HL-60 (cell line): ENCODE data around the gene POLR3A.

Source experiments
- SPI1 ChIP-seq: IDR thresholded peaks from 2 replicates; pipeline ENCODE4 v1.6.1; 2012; ENCODE audit warnings: low read depth, mild to moderate bottlenecking, borderline replicate concordance
- TF ChIP-seq, protein P1 (sequence below): IDR thresholded peaks from one replicate; pipeline ENCODE4 v1.5.1; 2011; ENCODE audit warnings: low read length, control low read depth, inconsistent platforms; ENCODE audit not compliant: insufficient read depth

DNA sequence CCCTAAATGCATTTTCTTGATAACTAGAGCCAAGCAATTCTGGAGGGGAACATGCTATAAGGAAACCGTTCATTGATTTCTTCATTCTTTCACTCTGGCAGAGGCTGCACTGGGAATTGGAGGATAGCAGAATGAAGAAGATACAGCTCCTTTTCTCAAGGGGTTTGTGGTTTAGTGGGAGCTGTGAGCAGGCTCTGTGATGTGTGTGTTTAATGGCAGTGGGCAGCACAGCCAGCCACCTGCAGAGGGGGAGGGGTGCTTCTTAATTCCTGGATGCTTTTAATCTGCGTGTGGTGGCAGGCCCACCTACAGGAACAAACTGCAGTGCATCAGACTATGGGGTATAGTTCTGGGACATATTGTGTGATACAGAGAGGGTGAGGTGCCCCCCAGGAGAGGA lies 36.3 kb upstream of the POLR3A start:
- TF ChIP-seq SPI1: no peak
- TF ChIP-seq, protein P1, sequence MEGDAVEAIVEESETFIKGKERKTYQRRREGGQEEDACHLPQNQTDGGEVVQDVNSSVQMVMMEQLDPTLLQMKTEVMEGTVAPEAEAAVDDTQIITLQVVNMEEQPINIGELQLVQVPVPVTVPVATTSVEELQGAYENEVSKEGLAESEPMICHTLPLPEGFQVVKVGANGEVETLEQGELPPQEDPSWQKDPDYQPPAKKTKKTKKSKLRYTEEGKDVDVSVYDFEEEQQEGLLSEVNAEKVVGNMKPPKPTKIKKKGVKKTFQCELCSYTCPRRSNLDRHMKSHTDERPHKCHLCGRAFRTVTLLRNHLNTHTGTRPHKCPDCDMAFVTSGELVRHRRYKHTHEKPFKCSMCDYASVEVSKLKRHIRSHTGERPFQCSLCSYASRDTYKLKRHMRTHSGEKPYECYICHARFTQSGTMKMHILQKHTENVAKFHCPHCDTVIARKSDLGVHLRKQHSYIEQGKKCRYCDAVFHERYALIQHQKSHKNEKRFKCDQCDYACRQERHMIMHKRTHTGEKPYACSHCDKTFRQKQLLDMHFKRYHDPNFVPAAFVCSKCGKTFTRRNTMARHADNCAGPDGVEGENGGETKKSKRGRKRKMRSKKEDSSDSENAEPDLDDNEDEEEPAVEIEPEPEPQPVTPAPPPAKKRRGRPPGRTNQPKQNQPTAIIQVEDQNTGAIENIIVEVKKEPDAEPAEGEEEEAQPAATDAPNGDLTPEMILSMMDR: no peak
